ENCODE results near the gene KAT5. TPM values are rescaled to one million over a fixed set of nuclear protein-coding genes. Genes with fewer than 3 reads are reported as not detected.
"Not testable (repeated sequence)": the region's sequence is repeated elsewhere in the genome, so short reads cannot be mapped to it uniquely, and the experiment has no call there.

KAT5 gene
- polyA plus RNA-seq, 2 donors: 55.6 to 60.3 TPM

DNA sequence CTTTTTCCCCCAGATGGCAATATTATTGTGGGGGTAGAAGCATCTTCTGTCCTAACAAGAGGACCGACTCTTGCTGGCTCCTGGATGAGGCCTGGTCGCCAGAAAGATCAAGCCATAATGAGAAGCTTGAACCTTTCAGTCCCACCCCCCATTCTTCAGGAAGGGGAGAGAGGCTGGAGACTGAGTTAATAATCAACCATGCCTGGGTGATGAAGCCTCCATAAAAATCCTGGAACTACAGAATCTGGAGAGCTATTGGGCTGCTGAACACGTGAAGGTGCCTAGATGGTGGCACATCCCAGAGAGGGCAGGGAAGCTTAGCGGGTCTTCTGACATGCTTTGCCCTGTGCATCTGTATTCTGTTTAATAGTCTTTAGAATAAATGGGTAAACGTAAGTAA is 52.4 kb downstream of the KAT5 start:
- 64 to 80% methylated on average over 5 of the region's 5 CpGs for whole genome bisulfite sequencing, 2 donors
- Histone ChIP-seq H3K4me3 (ENCODE audit: low read depth in 1 of 2, low read length in 2 of 2) (no peak overlapping the region), H3K27ac (ENCODE audit: low read depth in 2 of 2, low read length in 1 of 2) (no peak overlapping the region), H3K4me1 (ENCODE audit: control insufficient read depth in 2 of 2, insufficient read depth in 2 of 2, low read length in 1 of 2) (no peaks in the 10 kb centered on the region), H3K9me3 (ENCODE audit: control insufficient read depth in 2 of 2, insufficient read depth in 1 of 2, low read depth in 1 of 2, low read length in 1 of 2) (no peaks in the 10 kb centered on the region), H3K27me3 (ENCODE audit: control insufficient read depth in 1 of 2, insufficient read depth in 2 of 2, low read length in 2 of 2) (no peaks in the 10 kb centered on the region), H3K36me3 (ENCODE audit: control insufficient read depth in 2 of 2, insufficient read depth in 2 of 2, low read length in 1 of 2) (no peaks in the 10 kb centered on the region)

DNA sequence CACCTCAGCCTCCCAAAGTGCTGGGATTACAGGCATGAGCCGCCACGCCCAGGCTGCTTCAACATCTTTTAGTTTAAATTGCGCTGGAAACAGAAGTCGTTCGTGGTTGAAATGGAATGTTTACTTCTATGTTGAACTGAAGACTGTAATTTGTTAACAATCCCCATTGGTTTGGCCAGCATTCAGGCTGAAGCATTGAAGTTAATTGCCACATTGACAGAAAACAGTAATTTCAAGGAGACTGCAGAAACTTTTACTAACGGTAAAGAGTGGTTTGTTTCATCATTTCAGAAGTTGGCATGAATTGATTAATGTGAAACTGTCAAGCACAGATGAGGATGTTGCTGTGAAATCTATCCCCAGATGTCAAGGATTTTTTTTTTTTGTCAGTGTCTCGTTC is 54.5 kb downstream of the KAT5 start:
- Histone ChIP-seq H3K27ac (ENCODE audit: low read depth in 2 of 2, low read length in 1 of 2) (no peak overlapping the region), H3K27me3 (ENCODE audit: control insufficient read depth in 1 of 2, insufficient read depth in 2 of 2, low read length in 2 of 2) (no peaks in the 10 kb centered on the region), H3K4me3 (ENCODE audit: low read depth in 1 of 2, low read length in 2 of 2) (no peak overlapping the region), H3K4me1 (ENCODE audit: control insufficient read depth in 2 of 2, insufficient read depth in 2 of 2, low read length in 1 of 2) (no peaks in the 10 kb centered on the region), H3K36me3 (ENCODE audit: control insufficient read depth in 2 of 2, insufficient read depth in 2 of 2, low read length in 1 of 2) (no peaks in the 10 kb centered on the region), H3K9me3 (ENCODE audit: control insufficient read depth in 2 of 2, insufficient read depth in 1 of 2, low read depth in 1 of 2, low read length in 1 of 2) (no peaks in the 10 kb centered on the region)
- WGBS, 2 donors: 39 to 57% methylated on average over 7 of the region's 7 CpGs

DNA sequence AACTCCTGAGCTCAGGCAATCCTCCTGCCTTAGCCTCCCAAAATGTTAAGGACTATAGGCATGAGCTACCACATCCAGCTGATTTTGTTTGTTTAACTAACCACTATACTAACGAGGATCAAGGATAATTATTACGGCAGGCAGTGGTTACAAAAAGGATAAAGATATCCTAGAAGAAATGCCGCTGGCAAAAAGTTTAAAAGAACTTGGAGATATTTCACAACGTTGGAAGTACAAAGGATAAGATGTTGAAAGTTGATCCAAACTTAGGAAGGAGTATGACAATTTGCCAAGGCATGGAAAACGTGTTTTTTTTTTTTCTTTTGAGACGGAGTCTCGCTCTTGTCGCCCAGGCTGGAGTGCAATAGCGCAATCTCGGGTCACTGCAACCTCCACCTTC is 55.4 kb downstream of the KAT5 start:
- 50 to 75% methylated on average over 10 of the region's 10 CpGs for WGBS, 2 donors
- no peaks in the 10 kb centered on the region for H3K4me1 ChIP-seq (ENCODE audit: control insufficient read depth in 2 of 2, insufficient read depth in 2 of 2, low read length in 1 of 2)
- no peak overlapping the region for H3K27ac ChIP-seq (ENCODE audit: low read depth in 2 of 2, low read length in 1 of 2)

DNA sequence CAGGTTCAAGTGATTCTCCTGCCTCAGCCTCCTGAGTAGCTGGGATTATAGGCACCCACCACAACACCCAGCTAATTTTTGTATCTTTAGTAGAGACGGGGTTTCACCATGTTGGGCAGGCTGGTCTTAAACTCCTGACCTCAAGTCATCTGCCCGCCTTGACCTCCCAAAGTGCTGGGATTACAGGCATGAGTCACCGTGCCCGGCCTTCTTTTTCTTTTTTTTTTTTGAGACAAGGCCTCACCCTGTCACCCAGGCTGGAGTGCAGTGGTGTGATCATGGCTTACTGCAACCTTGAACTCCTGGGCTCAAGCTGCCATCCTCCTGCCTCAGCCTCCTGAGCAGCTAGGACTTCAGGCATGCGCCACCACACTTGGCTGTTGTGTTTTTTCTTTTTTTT is 55.8 kb downstream of the KAT5 start:
- 63 to 77% methylated on average over 5 of the region's 5 CpGs for WGBS, 2 donors
- not testable (repeated sequence) for H3K27me3 ChIP-seq (ENCODE audit: control insufficient read depth in 1 of 2, insufficient read depth in 2 of 2, low read length in 2 of 2); H3K27ac ChIP-seq (ENCODE audit: low read depth in 2 of 2, low read length in 1 of 2); H3K9me3 ChIP-seq (ENCODE audit: control insufficient read depth in 2 of 2, insufficient read depth in 1 of 2, low read depth in 1 of 2, low read length in 1 of 2); H3K4me1 ChIP-seq (ENCODE audit: control insufficient read depth in 2 of 2, insufficient read depth in 2 of 2, low read length in 1 of 2); H3K36me3 ChIP-seq (ENCODE audit: control insufficient read depth in 2 of 2, insufficient read depth in 2 of 2, low read length in 1 of 2); H3K4me3 ChIP-seq (ENCODE audit: low read depth in 1 of 2, low read length in 2 of 2)

More for the DNA sequence above, 55.4 kb downstream of the KAT5 start:
- H3K27me3 ChIP-seq (ENCODE audit: control insufficient read depth in 1 of 2, insufficient read depth in 2 of 2, low read length in 2 of 2): no peaks in the 10 kb centered on the region
- H3K36me3 ChIP-seq (ENCODE audit: control insufficient read depth in 2 of 2, insufficient read depth in 2 of 2, low read length in 1 of 2): no peaks in the 10 kb centered on the region
- no peak overlapping the region for H3K4me3 ChIP-seq (ENCODE audit: low read depth in 1 of 2, low read length in 2 of 2)
- H3K9me3 ChIP-seq (ENCODE audit: control insufficient read depth in 2 of 2, insufficient read depth in 1 of 2, low read depth in 1 of 2, low read length in 1 of 2): no peaks in the 10 kb centered on the region

Other genes with a start within 250 kb of the KAT5 start
- gene MALAT1, start 213.2 kb upstream of the KAT5 start, polyA plus RNA-seq: 1,000 to 10,000 TPM in 1 of 2 donors, 10 to 100 TPM in 1; 94.9 to 1,950 TPM
- 10 to 100 TPM; 41.8 to 52.4 TPM for gene SCYL1, start 187.2 kb upstream of the KAT5 start, polyA plus RNA-seq
- 10 to 100 TPM; 32.8 to 36.4 TPM for gene LTBP3, start 153.9 kb upstream of the KAT5 start, polyA plus RNA-seq
- 10 to 100 TPM; 38.9 to 52.1 TPM for gene ZNRD2, start 141.8 kb upstream of the KAT5 start, polyA plus RNA-seq
- 10 to 100 TPM; 27.9 to 36.5 TPM for gene FAM89B, start 139.7 kb upstream of the KAT5 start, polyA plus RNA-seq
- gene EHBP1L1, start 136.2 kb upstream of the KAT5 start, polyA plus RNA-seq: 10 to 100 TPM; 54.4 to 61.6 TPM
- 10 to 100 TPM; 18.4 to 19.8 TPM for gene KCNK7, start 116.5 kb upstream of the KAT5 start, polyA plus RNA-seq
- gene MAP3K11, start 98.0 kb upstream of the KAT5 start, polyA plus RNA-seq: 10 to 100 TPM; 25.7 to 35.2 TPM
- gene PCNX3, start 96.5 kb upstream of the KAT5 start, polyA plus RNA-seq: 10 to 100 TPM; 15.0 to 16.1 TPM
- 10 to 100 TPM; 22.8 to 32.5 TPM for gene SIPA1, start 74.2 kb upstream of the KAT5 start, polyA plus RNA-seq
- gene RELA, start 49.3 kb upstream of the KAT5 start, polyA plus RNA-seq: 10 to 100 TPM; 39.6 to 40.0 TPM
- gene RNASEH2C, start 8.5 kb downstream of the KAT5 start, polyA plus RNA-seq: 10 to 100 TPM; 26.3 to 41.8 TPM
- gene AP5B1, start 68.7 kb downstream of the KAT5 start, polyA plus RNA-seq: 10 to 100 TPM; 10.1 to 10.9 TPM
- 10 to 100 TPM; 38.2 to 49.9 TPM for gene OVOL1, start 74.8 kb downstream of the KAT5 start, polyA plus RNA-seq
- gene SNX32, start 121.7 kb downstream of the KAT5 start, polyA plus RNA-seq: under 1 TPM; 0.15 to 0.47 TPM
- gene CFL1, start 145.9 kb downstream of the KAT5 start, polyA plus RNA-seq: 100 to 1,000 TPM; 361 to 694 TPM
- gene MUS81, start 148.2 kb downstream of the KAT5 start, polyA plus RNA-seq: 10 to 100 TPM; 32.1 to 48.0 TPM
- 10 to 100 TPM in 1 of 2 donors, 1 to 10 TPM in 1; 9.2 to 13.1 TPM for gene EFEMP2, start 160.5 kb downstream of the KAT5 start, polyA plus RNA-seq
- 1 to 10 TPM; 1.3 to 1.7 TPM for gene CTSW, start 167.6 kb downstream of the KAT5 start, polyA plus RNA-seq
- 10 to 100 TPM; 20.7 to 38.1 TPM for gene FIBP, start 176.2 kb downstream of the KAT5 start, polyA plus RNA-seq
- gene CCDC85B, start 178.4 kb downstream of the KAT5 start, polyA plus RNA-seq: 10 to 100 TPM; 13.5 to 22.7 TPM
- 10 to 100 TPM; 26.7 to 39.6 TPM for gene FOSL1, start 188.1 kb downstream of the KAT5 start, polyA plus RNA-seq
- 10 to 100 TPM; 21.8 to 27.6 TPM for gene C11orf68, start 206.8 kb downstream of the KAT5 start, polyA plus RNA-seq
- 100 to 1,000 TPM in 1 of 2 donors, 10 to 100 TPM in 1; 89.6 to 103 TPM for gene DRAP1, start 207.2 kb downstream of the KAT5 start, polyA plus RNA-seq
- gene TSGA10IP, start 233.2 kb downstream of the KAT5 start, polyA plus RNA-seq: not detected
- gene SART1, start 249.5 kb downstream of the KAT5 start, polyA plus RNA-seq: 10 to 100 TPM; 33.9 to 77.1 TPM

All from esophagus (tissue), 2 donors.